CD4-positive, alpha-beta T cell (primary cell): Measurements from ENCODE around the gene HES5. TPM values are rescaled to one million over a fixed set of nuclear protein-coding genes. Genes with fewer than 3 reads are reported as not detected.

Source experiments
- ATAC-seq: fragments of 200-7000 bp; cut with Tn5 transposase; one replicate; pipeline ENCODE4 v1.10.0; 2022; ENCODE audit warnings: mild to moderate bottlenecking; ENCODE audit not compliant: poor library complexity
- CTCF ChIA-PET: fragments of 350-600 bp; sonication (Branson Sonifier 250); formaldehyde crosslinking; loops from one replicate; lab custom pipeline; 2021; ENCODE audit warnings: antibody characterized with exemption, inconsistent platforms; lab: Charles Lee
- POLR2A ChIA-PET: fragments of 350-600 bp; sonication (Branson Sonifier 250); formaldehyde crosslinking; loops from one replicate; lab custom pipeline; 2021; ENCODE audit warnings: antibody characterized with exemption, inconsistent platforms; lab: Charles Lee
- DNase-seq, 14 experiments: peaks; one replicate each; pipeline ENCODE4 v3.0.0-alpha.2; 2013 to 2020; ENCODE audit warnings: mixed read lengths in 2 of 14
- H3K27ac ChIP-seq, 2 donors: one replicate each; pipeline versions ENCODE4 v1.5.1 to v1.7.0; 2013; ENCODE audit warnings: low read length in 2 of 2, low read depth in 1 of 2, mild to moderate bottlenecking in 1 of 2
- H3K27me3 ChIP-seq, 2 experiments: 1 replicate in 1 of 2; 2 replicates in 1 of 2; pipeline versions ENCODE4 v1.6.1 to v1.7.0; 2013; ENCODE audit warnings: low read length in 2 of 2, control low read depth in 1 of 2, mild to moderate bottlenecking in 1 of 2, moderate library complexity in 1 of 2; ENCODE audit not compliant: insufficient read depth in 2 of 2, control insufficient read depth in 1 of 2
- H3K36me3 ChIP-seq: one replicate; pipeline ENCODE4 v1.6.1; 2013; ENCODE audit warnings: low read length, control low read depth; ENCODE audit not compliant: insufficient read depth
- H3K4me1 ChIP-seq: one replicate; pipeline ENCODE4 v1.6.1; 2013; ENCODE audit warnings: low read length, control low read depth; ENCODE audit not compliant: insufficient read depth
- H3K4me3 ChIP-seq: one replicate; pipeline ENCODE4 v1.5.1; 2013; ENCODE audit warnings: mild to moderate bottlenecking, low read length, moderate library complexity
- H3K9me3 ChIP-seq, 2 experiments: 1 replicate in 1 of 2; 2 replicates in 1 of 2; pipeline versions ENCODE4 v1.6.1 to v1.7.0; 2013; ENCODE audit warnings: low read length in 2 of 2, mild to moderate bottlenecking in 2 of 2, control low read depth in 1 of 2, moderate library complexity in 1 of 2; ENCODE audit not compliant: control insufficient read depth in 1 of 2, insufficient read depth in 1 of 2
- H3K27ac Mint-ChIP-seq: one replicate; pipeline ENCODE4 v1.8.0; 2020; ENCODE audit warnings: mixed read lengths
- H3K27me3 Mint-ChIP-seq: one replicate; pipeline ENCODE4 v1.8.0; 2021; ENCODE audit warnings: mixed read lengths
- H3K36me3 Mint-ChIP-seq: one replicate; pipeline ENCODE4 v1.8.0; 2021; ENCODE audit warnings: low read depth, mixed read lengths
- H3K4me1 Mint-ChIP-seq: one replicate; pipeline ENCODE4 v1.8.0; 2021; ENCODE audit warnings: low read depth, mixed read lengths
- H3K4me3 Mint-ChIP-seq: one replicate; pipeline ENCODE4 v1.8.0; 2020; ENCODE audit warnings: mild to moderate bottlenecking, mixed read lengths
- H3K9me3 Mint-ChIP-seq: one replicate; pipeline ENCODE4 v1.8.0; 2020; ENCODE audit warnings: mixed read lengths
- intact Hi-C, 2 experiments: fragments of 100-400 bp; cut with DNase I in 1 of 2; cut with micrococcal nuclease in 1 of 2; formaldehyde crosslinking; loops; one replicate each; pipeline versions ENCODE4 v1.15.1 to v1.9.0; 2023 to 2025; cut with DNase I, micrococcal nuclease
- total RNA-seq, 174 experiments: library from RNA in 2 of 174; stranded (reverse) in 2 of 174; gene quantifications; one replicate each; pipeline ENCODE4 v1.2.3 and lab custom pipeline; 2021 to 2026
- TF ChIP-seq, protein P1 (sequence below): fragments of 200-600 bp; IDR thresholded peaks from one replicate; pipeline ENCODE4 v1.8.0; 2022; ENCODE audit warnings: antibody characterized with exemption, mild to moderate bottlenecking

Gene HES5
- total RNA-seq, 2 experiments from 2014 or later: not detected

DNA sequence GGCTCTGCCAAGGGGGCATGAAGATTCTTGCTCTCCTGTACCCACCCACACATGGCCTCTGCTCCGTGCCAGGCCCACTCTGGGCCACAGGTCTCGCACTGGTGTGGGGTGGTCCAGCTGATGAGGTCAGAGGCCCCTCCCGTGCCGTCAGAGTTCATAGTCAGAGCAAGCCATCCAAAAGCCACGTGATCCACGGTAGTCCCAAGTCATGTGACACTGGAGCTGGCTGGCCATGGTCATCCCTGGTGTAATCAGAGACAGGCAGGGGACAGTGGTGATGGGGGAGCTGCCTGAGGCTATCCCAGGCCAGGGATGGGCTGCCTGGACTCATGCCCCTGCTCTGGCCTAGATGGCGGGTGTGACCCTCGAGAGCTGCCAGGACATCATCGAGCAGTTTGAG, 43.5 kb downstream of the HES5 start:
- Histone ChIP-seq H3K27me3 (no peaks in the 10 kb centered on the region), H3K4me3 (no peak overlapping the region), H3K4me1 (no peaks in the 10 kb centered on the region), H3K27ac (no peak overlapping the region), H3K36me3 (peaks cover 17% of the 10 kb centered on the region), H3K9me3 (peaks cover 3 to 33% of the 10 kb centered on the region in 2 experiments)
- POLR2A ChIA-PET: no interaction called here
- ATAC-seq: no peak
- Mint-ChIP-seq H3K27me3 (no peaks in the 10 kb centered on the region), H3K36me3 (peaks cover 29% of the 10 kb centered on the region), H3K4me3 (no peak overlapping the region), H3K27ac (no peak overlapping the region), H3K4me1 (no peaks in the 10 kb centered on the region), H3K9me3 (no peaks in the 10 kb centered on the region)
- CTCF ChIA-PET: no interaction called here
- TF ChIP-seq, protein P1, sequence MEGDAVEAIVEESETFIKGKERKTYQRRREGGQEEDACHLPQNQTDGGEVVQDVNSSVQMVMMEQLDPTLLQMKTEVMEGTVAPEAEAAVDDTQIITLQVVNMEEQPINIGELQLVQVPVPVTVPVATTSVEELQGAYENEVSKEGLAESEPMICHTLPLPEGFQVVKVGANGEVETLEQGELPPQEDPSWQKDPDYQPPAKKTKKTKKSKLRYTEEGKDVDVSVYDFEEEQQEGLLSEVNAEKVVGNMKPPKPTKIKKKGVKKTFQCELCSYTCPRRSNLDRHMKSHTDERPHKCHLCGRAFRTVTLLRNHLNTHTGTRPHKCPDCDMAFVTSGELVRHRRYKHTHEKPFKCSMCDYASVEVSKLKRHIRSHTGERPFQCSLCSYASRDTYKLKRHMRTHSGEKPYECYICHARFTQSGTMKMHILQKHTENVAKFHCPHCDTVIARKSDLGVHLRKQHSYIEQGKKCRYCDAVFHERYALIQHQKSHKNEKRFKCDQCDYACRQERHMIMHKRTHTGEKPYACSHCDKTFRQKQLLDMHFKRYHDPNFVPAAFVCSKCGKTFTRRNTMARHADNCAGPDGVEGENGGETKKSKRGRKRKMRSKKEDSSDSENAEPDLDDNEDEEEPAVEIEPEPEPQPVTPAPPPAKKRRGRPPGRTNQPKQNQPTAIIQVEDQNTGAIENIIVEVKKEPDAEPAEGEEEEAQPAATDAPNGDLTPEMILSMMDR: no peak
- intact Hi-C loops: no loop called here
- DNase-seq: no peak

DNA sequence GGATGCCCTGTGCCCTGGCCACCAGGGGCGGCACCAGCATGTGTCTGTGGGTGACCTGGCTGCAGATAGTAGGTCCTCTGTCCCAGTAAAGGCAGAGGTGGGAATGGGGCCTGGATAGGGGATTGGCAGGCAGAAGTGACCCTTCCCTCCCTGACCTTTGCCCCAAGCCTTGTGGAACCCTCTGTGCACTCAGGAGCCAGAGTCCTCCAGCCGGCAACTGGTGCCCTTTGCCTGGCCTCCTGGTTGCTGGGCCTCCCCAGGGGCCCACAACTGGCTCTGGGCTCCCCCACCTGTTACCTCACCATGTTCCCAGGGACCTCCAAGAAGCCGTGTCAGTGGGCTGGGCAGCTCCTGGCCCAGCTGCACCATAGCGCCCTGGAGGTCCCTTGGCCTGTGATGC, 44.0 kb downstream of the HES5 start:
- TF ChIP-seq, protein P1: no peak
- ChIA-PET POLR2A (no interaction called here), CTCF (no interaction called here)
- H3K4me3 Mint-ChIP-seq: no peak overlapping the region
- no peaks in the 10 kb centered on the region for H3K27me3 Mint-ChIP-seq
- Histone ChIP-seq H3K36me3 (peaks cover 13% of the 10 kb centered on the region), H3K9me3 (peaks cover 3 to 33% of the 10 kb centered on the region in 2 experiments), H3K27me3 (no peaks in the 10 kb centered on the region), H3K4me1 (no peaks in the 10 kb centered on the region), H3K4me3 (no peak overlapping the region), H3K27ac (no peak overlapping the region)
- peaks cover 26% of the 10 kb centered on the region for H3K36me3 Mint-ChIP-seq
- no peaks in the 10 kb centered on the region for H3K4me1 Mint-ChIP-seq
- H3K27ac Mint-ChIP-seq: no peak overlapping the region
- intact Hi-C loops: no loop called here
- ATAC-seq (no peak), DNase-seq (no peak)
- H3K9me3 Mint-ChIP-seq: no peaks in the 10 kb centered on the region

DNA sequence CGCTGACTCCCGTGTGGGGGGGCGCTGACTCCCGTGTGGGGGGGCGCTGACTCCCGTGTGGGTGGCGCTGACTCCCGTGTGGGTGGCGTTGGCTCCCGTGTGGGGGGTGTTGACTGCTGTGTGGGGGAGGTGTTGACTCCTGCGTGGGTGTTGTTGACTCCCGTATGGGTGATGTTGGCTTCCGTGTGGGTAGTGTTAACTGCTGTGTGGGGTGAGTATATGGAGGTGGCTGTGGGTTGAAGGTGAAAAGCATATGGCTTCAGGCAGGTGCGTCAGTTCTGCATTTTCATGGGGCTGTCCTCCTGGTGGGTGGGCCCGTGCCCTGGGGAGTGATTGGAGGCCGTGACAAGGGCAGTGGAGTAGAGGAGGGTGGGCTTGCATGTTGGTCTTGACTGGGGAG, 46.1 kb downstream of the HES5 start:
- Mint-ChIP-seq H3K9me3 (no peaks in the 10 kb centered on the region), H3K36me3 (peaks cover 23% of the 10 kb centered on the region), H3K4me3 (no peak overlapping the region), H3K27ac (no peak overlapping the region), H3K27me3 (no peaks in the 10 kb centered on the region), H3K4me1 (no peaks in the 10 kb centered on the region)
- intact Hi-C loops: no loop called here
- CTCF ChIA-PET: no interaction called here
- H3K4me1 ChIP-seq: no peaks in the 10 kb centered on the region
- peaks cover 3 to 25% of the 10 kb centered on the region in 2 experiments for H3K9me3 ChIP-seq
- TF ChIP-seq, protein P1: no peak
- no peak for DNase-seq
- peaks cover 10% of the 10 kb centered on the region for H3K36me3 ChIP-seq
- H3K27ac ChIP-seq: no peak overlapping the region
- no peaks in the 10 kb centered on the region for H3K27me3 ChIP-seq
- H3K4me3 ChIP-seq: no peak overlapping the region
- ATAC-seq: no peak
- POLR2A ChIA-PET: no interaction called here
